Activated naive CD4-positive, alpha-beta T cell treated with Interleukin-2 at 50 U/mL for 16 hours (primary cell): ENCODE measurements around the gene POMT1.
A peak's percentile ranks its signal among the peaks of the same experiment; 100 is the strongest.
"Not testable (repeated sequence)": the region's sequence is repeated elsewhere in the genome, so short reads cannot be mapped to it uniquely, and the experiment has no call there.

Source experiments
- DNase-seq: peaks from one replicate; pipeline ENCODE4 v3.0.0-alpha.2; 2020

The POMT1 gene

GRCh38 chr9:131500377-131500776, 2.3 kb upstream of the POMT1 start:
- DNase-seq = peak; percentile 80

GRCh38 chr9:131500939-131501541, 1.7 kb upstream of the POMT1 start:
- peak; percentile 69 for DNase-seq

- DNase-seq = peak; percentile 81
Measured at GRCh38 chr9:131503626-131504465, 1.1 kb downstream of the POMT1 start.

GRCh38 chr9:131505012-131505411, 2.3 kb downstream of the POMT1 start:
- no peak for DNase-seq

- DNase-seq = no peak
Measured at GRCh38 chr9:131511416-131511815, 8.7 kb downstream of the POMT1 start.

GRCh38 chr9:131511880-131512279, 9.2 kb downstream of the POMT1 start:
- no peak for DNase-seq

- DNase-seq = no peak
Measured at GRCh38 chr9:131513177-131513576, 10.5 kb downstream of the POMT1 start.

- DNase-seq = not testable (repeated sequence)
Measured at GRCh38 chr9:131515559-131516031, 12.9 kb downstream of the POMT1 start.

- DNase-seq = no peak
Measured at GRCh38 chr9:131516100-131516499, 13.4 kb downstream of the POMT1 start.

GRCh38 chr9:131516930-131517329, 14.2 kb downstream of the POMT1 start:
- DNase-seq = no peak

GRCh38 chr9:131517761-131518190, 15.1 kb downstream of the POMT1 start:
- no peak for DNase-seq

- DNase-seq = no peak
Measured at GRCh38 chr9:131518553-131518952, 15.8 kb downstream of the POMT1 start.

- DNase-seq = no peak
Measured at GRCh38 chr9:131520503-131520902, 17.8 kb downstream of the POMT1 start.

GRCh38 chr9:131521203-131521602, 18.5 kb downstream of the POMT1 start:
- DNase-seq = no peak

- no peak for DNase-seq
Measured at GRCh38 chr9:131521822-131522221, 19.1 kb downstream of the POMT1 start.

- DNase-seq = no peak
Measured at GRCh38 chr9:131522257-131523085, 19.8 kb downstream of the POMT1 start.

GRCh38 chr9:131523086-131523388, 20.3 kb downstream of the POMT1 start:
- DNase-seq = no peak

- DNase-seq = no peak
Measured at GRCh38 chr9:131523451-131524435, 21.0 kb downstream of the POMT1 start.

GRCh38 chr9:131524665-131525315, 22.1 kb downstream of the POMT1 start:
- DNase-seq = no peak

GRCh38 chr9:131525643-131526565, 23.2 kb downstream of the POMT1 start:
- no peak for DNase-seq

- DNase-seq = no peak
Measured at GRCh38 chr9:131528186-131528585, 25.5 kb downstream of the POMT1 start.
